GM08714 (cell line): ENCODE results near the gene STYK1.
A peak's percentile ranks its signal among the peaks of the same experiment; 100 is the strongest.
"Not testable (repeated sequence)": the region's sequence is repeated elsewhere in the genome, so short reads cannot be mapped to it uniquely, and the experiment has no call there.

Experiments used
- H3K4me3 ChIP-seq: fragments of 200-500 bp; sonication (Bioruptor generic); 2 replicates; pipeline ENCODE4 v1.5.1; 2014; ENCODE audit warnings: mild to moderate bottlenecking, low read length, inconsistent platforms
- ZNF274 ChIP-seq: IDR thresholded peaks from 2 replicates; pipeline ENCODE4 v1.6.1; 2012; ENCODE audit warnings: mild to moderate bottlenecking, low read depth, low read length

The STYK1 gene

DNA sequence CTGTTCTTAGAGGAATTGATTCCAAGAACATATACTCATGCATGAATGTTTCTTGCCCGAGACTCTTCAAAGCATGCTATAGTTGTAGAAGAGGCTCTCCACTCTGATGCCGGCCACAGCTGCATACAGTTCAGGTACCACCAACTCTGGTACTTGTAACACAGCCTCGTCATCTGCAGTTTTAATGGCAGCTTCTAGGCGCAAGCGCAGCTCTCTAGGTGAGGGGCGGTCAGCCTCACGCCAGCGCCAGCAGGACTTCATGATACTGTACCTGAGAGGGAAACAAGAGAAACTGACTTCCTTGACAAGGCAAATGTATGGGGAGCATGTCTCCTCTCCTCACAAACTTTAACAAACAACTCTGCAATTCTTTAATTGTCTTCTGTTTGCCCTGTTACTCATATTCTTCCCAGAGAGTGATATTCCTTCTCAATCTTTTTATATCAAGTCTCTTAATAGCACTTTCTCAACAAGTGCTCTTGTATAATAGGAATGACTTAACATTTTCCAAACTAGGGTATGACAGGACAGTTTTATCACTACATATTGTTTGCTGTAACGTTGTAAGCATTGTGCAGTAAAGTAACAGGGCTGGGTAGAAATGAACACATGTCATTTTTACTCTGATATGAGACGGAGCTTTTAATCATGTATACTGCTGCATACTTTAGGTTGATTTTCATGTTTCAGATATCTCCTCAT, 53.6 kb downstream of the STYK1 start:
- H3K4me3 ChIP-seq: no peak overlapping the region
- no peak for TF ChIP-seq ZNF274

DNA sequence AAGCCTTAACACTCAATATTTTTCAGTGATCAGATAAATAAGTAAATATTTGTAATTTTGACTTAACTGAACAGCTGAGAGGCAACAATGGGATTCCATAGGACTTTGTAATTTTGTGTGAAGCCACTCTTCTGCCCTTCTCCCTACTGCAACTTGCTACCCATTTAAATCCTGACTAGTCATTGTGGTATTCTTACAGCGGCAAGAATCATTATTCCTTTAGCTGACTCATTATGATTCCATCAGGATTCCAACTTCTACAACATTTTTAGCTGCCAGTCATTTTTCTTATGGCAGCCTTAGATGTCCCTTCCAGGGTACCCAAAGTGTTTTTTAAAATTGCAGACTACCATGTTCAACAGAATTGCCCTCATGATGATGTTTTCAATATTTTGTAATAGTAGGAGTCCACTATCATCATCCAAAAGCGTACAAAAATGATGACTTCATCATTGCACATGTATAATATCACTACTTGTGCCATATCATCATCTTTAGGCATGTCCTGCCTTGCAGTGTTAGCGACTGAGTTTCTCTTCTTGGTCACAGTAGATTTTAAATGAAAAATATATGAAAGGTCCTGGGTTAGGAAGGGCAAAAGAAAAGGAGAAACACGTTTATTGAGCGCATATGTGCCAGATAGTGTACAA, 55.4 kb downstream of the STYK1 start:
- TF ChIP-seq ZNF274: no peak
- no peak overlapping the region for H3K4me3 ChIP-seq

DNA sequence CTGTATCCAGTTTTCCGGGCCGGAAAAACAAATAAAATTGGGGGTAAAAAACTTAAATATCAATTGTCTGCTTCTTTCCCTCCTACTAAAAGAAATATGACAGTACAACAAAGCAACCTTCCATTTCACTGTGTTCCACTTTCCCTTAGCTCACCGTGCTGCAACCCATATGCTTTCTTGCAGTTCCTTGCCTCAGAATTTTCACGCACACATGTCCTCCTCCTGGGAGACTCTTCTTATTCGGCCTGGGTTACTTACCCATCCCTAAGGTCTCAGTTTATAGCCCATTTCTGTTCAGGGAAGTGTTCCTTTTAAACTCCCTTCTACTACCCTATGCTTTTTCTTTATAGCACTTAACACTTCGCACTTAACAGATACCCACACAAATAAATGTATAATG, 56.0 kb downstream of the STYK1 start:
- TF ChIP-seq ZNF274: no peak
- H3K4me3 ChIP-seq: no peak overlapping the region

DNA sequence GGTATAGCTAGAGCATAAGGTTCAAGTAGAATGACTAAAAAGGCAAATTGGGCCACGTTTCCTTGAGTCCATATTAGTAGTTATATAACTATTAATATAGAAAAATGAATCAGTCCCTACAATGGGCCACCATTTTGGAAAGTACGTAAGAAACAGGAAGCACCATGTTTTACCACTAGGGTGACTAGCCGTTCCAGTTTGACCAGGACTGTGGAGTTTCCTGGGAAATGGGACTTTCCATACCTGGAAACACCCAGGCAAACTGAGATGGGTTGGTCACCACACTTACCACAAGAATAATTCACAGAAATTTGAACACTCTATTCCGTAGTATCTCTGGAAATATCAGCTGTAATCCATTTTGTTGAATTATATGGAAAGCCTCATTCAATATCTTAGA, 58.3 kb downstream of the STYK1 start:
- no peak overlapping the region for H3K4me3 ChIP-seq
- TF ChIP-seq ZNF274: no peak

DNA sequence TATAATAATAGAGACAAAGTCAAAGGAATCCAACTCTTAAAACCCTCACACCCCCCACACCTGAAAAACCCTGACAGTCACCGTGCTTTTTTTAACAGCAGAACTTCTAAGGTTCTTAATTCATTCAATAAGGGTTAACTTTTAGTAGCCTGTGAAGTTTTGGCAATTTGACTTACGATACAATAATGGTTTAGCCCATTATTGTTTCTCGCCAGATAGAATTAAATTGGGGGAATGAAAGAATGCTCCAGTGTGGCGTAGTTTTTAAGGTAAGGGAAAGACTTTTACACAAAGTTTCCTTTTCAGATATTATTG, 59.8 kb downstream of the STYK1 start:
- peak overlapping the region; percentile 97 for H3K4me3 ChIP-seq
- no peak for TF ChIP-seq ZNF274

DNA sequence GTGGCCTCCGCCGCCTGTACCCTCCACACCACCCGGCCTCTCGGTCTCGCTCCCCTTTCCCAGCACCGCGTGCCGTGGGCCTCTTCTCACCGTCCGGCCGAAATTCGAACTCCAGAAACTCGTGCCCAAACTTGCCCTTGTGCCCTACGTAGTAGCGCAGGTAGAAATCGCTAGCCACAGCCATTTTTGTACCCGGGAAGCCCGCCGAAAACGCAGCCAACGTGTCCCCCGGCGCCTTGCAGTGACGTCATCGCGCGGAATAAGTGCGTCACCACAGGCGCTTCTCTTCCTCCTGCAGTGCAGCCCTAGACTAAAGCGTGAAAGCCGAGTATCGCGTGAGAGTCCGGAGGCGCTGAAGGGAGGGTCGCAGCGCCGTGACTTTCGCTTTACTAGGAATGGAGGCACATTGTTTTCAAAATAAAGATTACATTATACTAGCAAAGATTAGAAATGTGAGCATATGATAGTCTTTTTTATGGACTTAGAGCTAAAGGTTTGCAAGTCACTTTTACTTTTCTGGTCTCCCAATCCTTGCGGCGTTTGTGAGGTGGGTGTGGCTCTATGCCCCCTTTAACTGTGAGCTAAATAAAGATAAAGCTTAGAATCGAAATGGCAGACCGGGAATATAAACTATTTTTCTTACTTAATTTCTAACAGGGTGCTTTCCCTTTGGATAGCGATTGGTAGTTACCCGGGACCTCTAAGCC, 60.4 kb downstream of the STYK1 start, which contains the start of gene MAGOHB:
Gene MAGOHB, minus strand, starts transcription at position 261 of the 707 bp plus-strand sequence. Its CDS starts 77 bp downstream, at position 184.
- H3K4me3 ChIP-seq: peak within 1 kb of the TSS; percentile 97
- no peak for TF ChIP-seq ZNF274

DNA sequence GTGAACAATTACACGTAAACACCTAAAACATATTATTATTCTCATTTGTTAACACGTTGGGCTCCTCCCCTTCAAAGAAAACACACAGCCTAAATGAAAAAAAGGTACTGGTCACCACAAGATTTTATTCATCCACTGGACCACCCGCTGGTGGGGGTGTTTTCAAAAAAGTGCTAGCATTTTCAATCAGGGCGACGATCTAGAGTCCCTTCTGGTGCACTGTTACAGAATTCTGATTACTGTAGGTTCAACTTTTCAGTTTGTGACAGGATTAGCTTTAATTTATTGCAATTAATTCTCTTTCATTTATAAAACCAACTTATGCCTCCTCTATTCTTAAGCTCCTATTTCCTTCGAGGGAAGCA, 60.9 kb downstream of the STYK1 start:
- no peak for TF ChIP-seq ZNF274

DNA sequence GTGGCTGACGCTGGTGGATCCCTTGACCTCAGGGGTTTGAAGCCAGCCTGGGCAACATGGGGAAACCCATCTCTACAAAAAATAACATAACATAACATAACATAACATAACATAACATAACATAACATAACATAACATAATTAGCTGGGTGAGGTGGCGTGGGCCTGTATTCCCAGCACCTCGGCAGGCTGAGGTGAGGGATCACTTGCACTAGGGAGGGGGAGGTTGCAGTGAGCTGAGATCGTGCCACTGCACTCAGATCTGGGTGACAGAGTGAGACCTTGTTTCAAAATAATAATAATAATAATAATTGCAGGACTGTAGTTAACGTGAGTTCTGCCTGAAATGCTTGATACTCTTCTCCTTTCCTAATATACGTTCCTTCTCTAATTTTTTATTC, 61.7 kb downstream of the STYK1 start:
- peak overlapping the region; percentile 97 for H3K4me3 ChIP-seq

More for the DNA sequence above, 60.9 kb downstream of the STYK1 start:
- H3K4me3 ChIP-seq: peak overlapping the region; percentile 97

DNA sequence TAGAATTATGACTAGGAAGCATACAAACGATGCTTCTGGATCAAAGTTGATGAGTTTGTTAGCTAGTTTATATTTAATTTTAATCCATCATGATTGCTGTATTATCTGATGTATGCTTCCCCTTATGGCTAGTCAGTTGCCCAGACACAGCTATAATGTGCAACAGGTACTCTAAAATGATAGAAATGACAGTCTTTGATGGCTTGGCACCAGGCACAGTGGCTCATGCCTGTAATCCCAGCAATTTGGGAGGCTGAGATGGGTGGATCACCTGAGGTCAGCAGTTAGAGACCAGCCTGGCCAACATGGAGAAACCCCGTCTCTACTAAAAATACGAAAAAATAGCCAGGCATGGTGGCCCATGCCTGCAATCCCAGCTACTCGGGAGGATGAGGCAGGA, 62.6 kb downstream of the STYK1 start:
- not testable (repeated sequence) for H3K4me3 ChIP-seq

More for the DNA sequence above, 61.7 kb downstream of the STYK1 start:
- TF ChIP-seq ZNF274: no peak

DNA sequence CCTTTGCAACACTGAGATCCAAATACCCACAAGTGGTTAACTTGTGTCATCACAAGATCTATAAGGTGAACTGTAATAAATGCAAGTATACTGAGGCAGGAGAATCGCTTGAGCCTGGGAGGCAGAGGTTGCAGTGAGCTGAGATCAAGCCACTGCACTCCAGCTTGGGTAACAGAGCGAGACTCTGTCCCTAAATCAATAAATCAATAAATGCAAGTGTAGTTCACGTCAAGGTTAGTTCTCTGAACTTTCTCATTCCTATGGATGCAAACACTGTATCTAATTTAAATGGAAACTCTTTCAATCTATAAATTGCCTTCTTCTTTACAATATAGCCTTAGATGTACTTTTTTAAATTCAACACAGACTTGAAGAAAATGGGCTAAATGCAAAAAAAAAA, 63.7 kb downstream of the STYK1 start:
- no peak overlapping the region for H3K4me3 ChIP-seq
- no peak for TF ChIP-seq ZNF274

DNA sequence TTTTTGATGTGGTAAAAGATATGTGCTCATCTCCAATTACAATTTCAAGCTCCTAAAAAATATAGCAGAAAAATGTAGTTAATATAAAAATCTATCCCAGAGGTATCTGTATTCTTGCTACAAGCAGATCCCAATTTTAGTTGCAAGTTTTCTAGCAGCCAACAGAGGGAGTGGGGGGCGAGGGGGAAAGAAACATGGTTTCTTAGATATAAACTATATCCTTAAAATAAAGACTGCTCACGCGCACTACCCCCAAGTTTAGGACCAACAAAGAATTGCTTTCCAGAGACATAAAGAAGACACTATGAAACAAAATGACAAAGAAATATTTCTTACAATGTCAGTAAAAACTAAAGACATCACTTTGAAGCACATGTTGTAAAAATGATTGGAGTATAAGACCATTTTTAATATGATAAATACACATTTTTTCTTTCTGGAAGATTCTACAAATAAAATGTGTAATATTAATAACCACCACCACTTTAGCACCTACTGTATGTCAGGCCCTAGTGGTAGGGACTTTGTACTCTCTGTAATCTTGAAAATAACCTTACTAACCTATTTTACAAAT, 65.9 kb downstream of the STYK1 start:
- no peak for TF ChIP-seq ZNF274
- no peak overlapping the region for H3K4me3 ChIP-seq

DNA sequence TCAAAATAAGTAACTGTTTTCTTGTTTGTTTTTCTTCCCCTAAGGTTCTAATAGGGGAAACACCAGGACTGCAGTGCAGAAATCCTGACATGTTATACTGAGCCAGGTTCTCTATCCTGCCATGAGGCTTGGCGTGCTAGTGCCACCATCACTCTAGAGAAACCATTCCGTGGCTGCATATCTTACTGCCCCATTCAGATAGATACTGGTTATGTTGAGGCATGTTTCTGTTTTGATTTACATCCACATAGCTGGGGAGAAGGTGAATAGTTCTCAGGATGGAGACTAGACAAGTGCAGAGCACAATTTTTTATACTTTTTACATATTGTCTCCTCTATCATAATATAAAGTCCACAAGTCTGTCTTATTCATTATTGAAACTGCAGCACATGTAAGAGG, 72.0 kb downstream of the STYK1 start:
- TF ChIP-seq ZNF274: no peak
- H3K4me3 ChIP-seq: no peak overlapping the region

DNA sequence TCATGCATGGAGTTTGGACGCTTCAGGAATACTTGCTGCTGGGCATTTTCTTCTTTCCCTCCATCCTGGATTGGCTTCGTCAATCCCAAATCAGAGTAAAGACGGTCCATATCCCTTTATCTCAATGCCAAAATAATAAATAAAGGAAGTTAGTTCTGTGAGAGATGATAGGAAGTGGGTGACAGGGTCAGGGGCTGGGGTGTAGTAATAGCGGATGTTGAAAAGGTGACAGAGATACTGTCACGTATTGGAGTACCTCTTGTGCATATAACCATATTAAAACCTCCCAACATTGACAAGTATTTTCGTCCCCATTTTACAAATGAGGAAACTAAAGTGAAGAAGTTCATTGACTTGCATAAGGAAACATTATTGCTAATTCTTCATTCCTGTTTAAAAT, 72.9 kb downstream of the STYK1 start:
- H3K4me3 ChIP-seq: no peak overlapping the region
- no peak for TF ChIP-seq ZNF274

DNA sequence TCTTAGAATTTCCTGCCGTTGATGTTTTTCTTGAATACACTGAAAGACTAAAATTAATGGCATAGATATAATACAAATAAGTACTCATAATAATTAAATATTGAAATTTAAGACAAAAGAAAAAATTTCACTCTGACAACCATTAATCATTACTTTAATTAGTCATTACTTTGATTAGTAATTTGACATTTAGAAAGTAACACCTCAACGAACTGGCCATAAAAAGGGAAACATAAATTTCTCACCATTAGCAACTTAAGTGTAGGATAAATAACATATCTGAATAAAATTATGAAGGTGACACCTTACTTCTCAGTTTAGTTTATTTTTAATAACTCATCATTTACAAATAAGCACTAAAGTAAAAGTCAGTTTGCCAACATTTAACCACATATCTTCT, 78.0 kb downstream of the STYK1 start:
- no peak for TF ChIP-seq ZNF274
- no peak overlapping the region for H3K4me3 ChIP-seq

DNA sequence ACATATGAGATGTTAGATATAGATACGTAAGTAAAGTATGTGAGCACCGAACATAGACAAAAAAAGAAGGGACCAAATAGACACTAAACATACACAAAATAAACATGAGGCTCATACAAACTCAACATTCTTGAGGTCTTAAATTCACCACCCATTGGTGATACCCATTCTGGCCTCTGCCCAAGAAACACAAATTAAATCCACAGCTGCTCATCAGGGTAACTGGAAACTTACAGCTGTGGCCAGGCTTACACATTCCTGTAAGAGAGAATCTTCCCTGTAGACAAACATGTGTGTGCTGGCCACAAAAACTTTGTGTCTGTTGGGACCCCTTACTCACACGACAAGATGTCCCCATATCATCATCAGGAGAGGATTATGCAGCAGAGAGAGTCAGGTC, 82.9 kb downstream of the STYK1 start:
- TF ChIP-seq ZNF274: no peak
- no peak overlapping the region for H3K4me3 ChIP-seq
